Kidney (tissue), 14 donors: Measurements from ENCODE around the gene POU4F2. TPM values are rescaled to one million over a fixed set of nuclear protein-coding genes. Genes with fewer than 3 reads are reported as not detected.

ENCODE experiments used
- DNase-seq, 5 donors: peaks; one replicate each; pipeline ENCODE4 v3.0.0-alpha.2; 2013 to 2020
- FAIRE-seq: peaks from 2 replicates; lab custom pipeline; 2012; peaks lifted over from hg19 to GRCh38; lab: Jason Lieb, UNC
- H3K27ac ChIP-seq, 2 donors: one replicate each; pipeline ENCODE4 v1.7.0; 2013; ENCODE audit warnings: low read depth in 2 of 2, low read length in 2 of 2, inconsistent platforms in 1 of 2
- H3K27me3 ChIP-seq: one replicate; pipeline ENCODE4 v1.7.1; 2013; ENCODE audit warnings: low read length, inconsistent platforms; ENCODE audit not compliant: control insufficient read depth, insufficient read depth
- H3K36me3 ChIP-seq, 3 donors: one replicate each; pipeline versions ENCODE4 v1.7.0 to v1.7.1; 2013; ENCODE audit warnings: low read length in 3 of 3, control low read depth in 1 of 3, inconsistent platforms in 1 of 3; ENCODE audit not compliant: insufficient read depth in 3 of 3, control insufficient read depth in 2 of 3
- H3K4me1 ChIP-seq, 3 donors: one replicate each; pipeline versions ENCODE4 v1.7.0 to v1.7.1; 2013; ENCODE audit warnings: low read length in 3 of 3, inconsistent platforms in 1 of 3, low read depth in 1 of 3; ENCODE audit not compliant: control insufficient read depth in 2 of 3, insufficient read depth in 2 of 3
- H3K4me3 ChIP-seq, 3 donors: one replicate each; pipeline versions ENCODE4 v1.7.0 to v1.8.1; 2013; ENCODE audit warnings: low read length in 3 of 3, control low read depth in 1 of 3, inconsistent platforms in 1 of 3
- H3K9ac ChIP-seq, 3 donors: one replicate each; pipeline versions ENCODE4 v1.7.0 to v1.7.1; 2013; ENCODE audit warnings: low read length in 3 of 3, control low read depth in 1 of 3, inconsistent platforms in 1 of 3
- H3K9me3 ChIP-seq, 3 donors: one replicate each; pipeline versions ENCODE4 v1.7.0 to v1.7.1; 2013; ENCODE audit warnings: low read length in 3 of 3, control low read depth in 1 of 3, inconsistent platforms in 1 of 3; ENCODE audit not compliant: control insufficient read depth in 2 of 3, insufficient read depth in 1 of 3
- intact Hi-C: fragments of 100-400 bp; cut with DNase I; formaldehyde crosslinking; loops from one replicate; pipeline ENCODE4 v1.11.1; 2022
- polyA plus RNA-seq: library from polyadenylated mRNA; stranded (reverse); fragments of 350-450 nt; fragmentation: Illumina TruSeq; extraction: RNeasy Lipid Tissue Mini Kit (QIAGEN cat#74804); gene quantifications from one replicate; pipeline ENCODE4 v1.2.3, GENCODE V29; 2014; ENCODE audit warnings: low read depth, low replicate concordance; ENCODE audit not compliant: insufficient read depth
- total RNA-seq: library from RNA; stranded (reverse); fragmentation: NEBNext Ultra II Directional; extraction: Animal tissue kit (Norgen Biotek cat#: 25700); gene quantifications from one replicate; pipeline ENCODE4 v1.2.1, GENCODE V29; 2021
- TF ChIP-seq, protein P1 (sequence below): IDR thresholded peaks from 3 replicates; pipeline ENCODE4 v1.5.1; 2012; ENCODE audit warnings: mild to moderate bottlenecking, moderate library complexity, borderline replicate concordance; ENCODE audit not compliant: insufficient read depth; ENCODE audit errors: extremely low read depth
- donor health status: control.
- donor health status: control.
- donor health status: control.
- donor health status: control.
- donor health status: control.
- donor health status: DM: yes; HTN: yes; CAD: no.
- donor health status: Normal renal cell carcinoma (clear cell type).

POU4F2 gene
- total and polyA plus RNA-seq, 2 donors from 2014 or later: not detected

DNA sequence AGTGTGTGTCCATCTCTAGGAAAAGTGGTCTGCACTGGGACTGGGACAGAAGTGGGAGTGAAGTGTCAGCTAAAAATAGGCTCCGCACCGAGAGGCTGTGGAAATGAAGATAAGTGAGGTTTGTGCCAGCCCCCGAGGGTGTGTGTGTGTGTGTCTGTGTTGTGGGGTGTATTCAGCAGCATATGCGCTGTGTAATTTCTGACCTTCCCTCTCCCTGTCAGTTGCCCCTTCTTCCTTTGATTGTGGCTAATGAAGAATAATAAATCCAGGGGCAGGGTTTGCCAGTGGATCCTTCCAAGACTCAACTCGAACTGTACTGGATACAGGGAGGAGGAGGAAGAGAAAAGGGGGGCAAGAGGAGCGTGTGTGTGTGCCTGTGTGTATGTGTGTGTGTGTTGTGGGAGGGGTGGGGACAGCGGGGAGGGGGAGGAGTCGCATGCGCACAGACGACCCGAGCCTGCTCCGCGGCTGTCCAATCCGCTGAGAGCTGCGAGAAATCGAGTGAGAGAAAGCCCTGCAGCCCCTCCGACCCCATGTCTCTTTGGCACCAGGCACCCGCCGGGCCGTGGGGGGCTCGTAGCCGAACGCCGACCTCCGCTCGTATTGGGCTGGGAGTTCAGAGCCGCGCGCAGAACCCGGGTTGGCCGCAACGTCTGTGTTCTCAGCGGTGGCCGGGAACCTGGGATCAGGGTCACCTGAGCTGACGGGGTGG is 916 bp upstream of the POU4F2 start:
- TF ChIP-seq, protein P1, sequence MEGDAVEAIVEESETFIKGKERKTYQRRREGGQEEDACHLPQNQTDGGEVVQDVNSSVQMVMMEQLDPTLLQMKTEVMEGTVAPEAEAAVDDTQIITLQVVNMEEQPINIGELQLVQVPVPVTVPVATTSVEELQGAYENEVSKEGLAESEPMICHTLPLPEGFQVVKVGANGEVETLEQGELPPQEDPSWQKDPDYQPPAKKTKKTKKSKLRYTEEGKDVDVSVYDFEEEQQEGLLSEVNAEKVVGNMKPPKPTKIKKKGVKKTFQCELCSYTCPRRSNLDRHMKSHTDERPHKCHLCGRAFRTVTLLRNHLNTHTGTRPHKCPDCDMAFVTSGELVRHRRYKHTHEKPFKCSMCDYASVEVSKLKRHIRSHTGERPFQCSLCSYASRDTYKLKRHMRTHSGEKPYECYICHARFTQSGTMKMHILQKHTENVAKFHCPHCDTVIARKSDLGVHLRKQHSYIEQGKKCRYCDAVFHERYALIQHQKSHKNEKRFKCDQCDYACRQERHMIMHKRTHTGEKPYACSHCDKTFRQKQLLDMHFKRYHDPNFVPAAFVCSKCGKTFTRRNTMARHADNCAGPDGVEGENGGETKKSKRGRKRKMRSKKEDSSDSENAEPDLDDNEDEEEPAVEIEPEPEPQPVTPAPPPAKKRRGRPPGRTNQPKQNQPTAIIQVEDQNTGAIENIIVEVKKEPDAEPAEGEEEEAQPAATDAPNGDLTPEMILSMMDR: no peak
- FAIRE-seq: no peak
- H3K9me3 ChIP-seq: no peaks in the 10 kb centered on the region
- DNase-seq: peak in 2 of 5 donors; percentile 1 to 47
- H3K36me3 ChIP-seq: no peaks in the 10 kb centered on the region
- H3K4me3 ChIP-seq: no peak overlapping the region
- H3K27ac ChIP-seq: no peak overlapping the region
- intact Hi-C loops: no loop called here
- no peak overlapping the region for H3K9ac ChIP-seq
- H3K4me1 ChIP-seq: peaks cover 0 to 6% (median 0%) of the 10 kb centered on the region in 3 donors
- peaks cover 54% of the 10 kb centered on the region for H3K27me3 ChIP-seq

DNA sequence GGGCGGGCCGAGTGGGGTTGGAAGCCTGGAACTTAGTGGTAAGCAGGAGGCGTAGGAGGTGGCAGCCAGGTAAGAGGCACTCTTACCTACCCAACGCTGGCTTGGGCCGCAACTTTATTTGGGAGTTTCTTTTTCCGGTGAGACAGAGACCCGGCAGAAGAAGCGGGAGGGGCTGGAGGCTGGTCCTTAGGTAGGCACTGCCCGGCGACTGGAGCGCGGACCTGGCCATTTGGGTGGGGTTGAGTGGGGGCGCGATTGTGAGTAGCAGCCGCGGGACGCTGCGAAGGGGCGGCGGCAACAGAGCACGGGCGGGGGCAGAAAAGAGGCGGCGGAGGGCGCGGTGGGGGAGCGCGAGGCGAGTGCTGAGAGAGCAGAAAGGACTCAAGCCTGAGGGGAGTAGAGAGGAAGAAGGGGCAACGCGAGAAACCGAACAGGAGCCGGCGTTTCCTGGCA is 334 bp upstream of the POU4F2 start:
- peaks cover 56% of the 10 kb centered on the region for H3K27me3 ChIP-seq
- no peaks in the 10 kb centered on the region for H3K36me3 ChIP-seq
- peaks cover 0 to 6% (median 0%) of the 10 kb centered on the region in 3 donors for H3K4me1 ChIP-seq
- DNase-seq (no peak), FAIRE-seq (no peak)
- TF ChIP-seq, protein P1: no peak
- no peak overlapping the region for H3K27ac ChIP-seq
- no peak overlapping the region for H3K4me3 ChIP-seq
- H3K9me3 ChIP-seq: no peaks in the 10 kb centered on the region
- no peak overlapping the region for H3K9ac ChIP-seq
- intact Hi-C loops: no loop called here

DNA sequence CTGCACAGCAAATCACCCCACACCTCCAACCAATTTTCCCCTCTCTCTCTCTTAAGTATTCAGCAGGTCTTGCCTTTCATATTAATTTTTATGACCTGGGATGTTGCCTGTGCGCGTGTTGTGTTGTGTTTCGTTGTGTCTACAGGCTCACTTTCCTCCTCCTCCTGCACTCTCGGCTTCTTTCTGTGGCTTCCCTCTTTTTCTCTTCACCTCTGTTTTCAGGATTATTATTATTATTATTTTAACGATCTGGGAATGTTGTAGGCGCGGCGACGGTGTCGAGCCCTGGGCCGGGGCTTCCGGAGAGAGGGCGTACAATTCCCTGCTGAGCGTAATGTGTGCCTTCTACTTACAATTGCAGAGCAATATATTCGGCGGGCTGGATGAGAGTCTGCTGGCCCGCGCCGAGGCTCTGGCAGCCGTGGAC is 826 bp downstream of the POU4F2 start:
- Histone ChIP-seq H3K4me3 (no peak overlapping the region), H3K27ac (no peak overlapping the region), H3K9me3 (no peaks in the 10 kb centered on the region), H3K4me1 (peaks cover 0 to 6% (median 0%) of the 10 kb centered on the region in 3 donors), H3K9ac (no peak overlapping the region), H3K27me3 (peaks cover 50% of the 10 kb centered on the region), H3K36me3 (no peaks in the 10 kb centered on the region)
- intact Hi-C loops: no loop called here
- no peak for DNase-seq
- TF ChIP-seq, protein P1: no peak
- FAIRE-seq: no peak
